Subcutaneous abdominal adipose tissue (tissue), 5 donors: Measurements from ENCODE around the gene CYP27A1.

Source experiments
- H3K27ac ChIP-seq: one replicate; pipeline ENCODE4 v1.7.0; 2013; ENCODE audit warnings: low read depth, mild to moderate bottlenecking, inconsistent platforms, low read length, moderate library complexity
- H3K27me3 ChIP-seq, 5 donors: one replicate each; pipeline ENCODE4 v1.7.0; 2013; ENCODE audit warnings: low read length in 5 of 5, inconsistent platforms in 1 of 5; ENCODE audit not compliant: control insufficient read depth in 5 of 5, insufficient read depth in 4 of 5
- H3K36me3 ChIP-seq, 5 donors: one replicate each; pipeline ENCODE4 v1.7.0; 2013; ENCODE audit warnings: low read length in 5 of 5; ENCODE audit not compliant: control insufficient read depth in 5 of 5, insufficient read depth in 5 of 5
- H3K4me1 ChIP-seq, 5 donors: one replicate each; pipeline ENCODE4 v1.7.0; 2013; ENCODE audit warnings: low read length in 5 of 5, mild to moderate bottlenecking in 3 of 5, moderate library complexity in 1 of 5; ENCODE audit not compliant: control insufficient read depth in 5 of 5, insufficient read depth in 5 of 5
- H3K4me3 ChIP-seq, 5 donors: one replicate each; pipeline ENCODE4 v1.7.0; 2013; ENCODE audit warnings: low read length in 5 of 5, low read depth in 1 of 5
- H3K9ac ChIP-seq, 5 donors: one replicate each; pipeline ENCODE4 v1.7.0; 2013; ENCODE audit warnings: low read length in 5 of 5, mild to moderate bottlenecking in 4 of 5, moderate library complexity in 3 of 5
- H3K9me3 ChIP-seq, 5 donors: one replicate each; pipeline ENCODE4 v1.7.0; 2013; ENCODE audit warnings: low read length in 5 of 5; ENCODE audit not compliant: control insufficient read depth in 5 of 5
- donor health status: healthy.
- donor health status: healthy.
- donor health status: healthy.
- donor health status: healthy.
- donor health status: healthy.

Gene CYP27A1

GRCh38 chr2:218745559-218746469 is 36.1 kb upstream of the CYP27A1 start:
- no peak overlapping the region for H3K9ac ChIP-seq
- no peak overlapping the region for H3K27ac ChIP-seq
- H3K27me3 ChIP-seq, result no peaks in the 10 kb centered on the region
- H3K36me3 ChIP-seq, result peaks cover 7 to 65% (median 56%) of the 10 kb centered on the region in 5 donors
- H3K9me3 ChIP-seq, result no peaks in the 10 kb centered on the region
- H3K4me3 ChIP-seq, result no peak overlapping the region
- H3K4me1 ChIP-seq, result peaks cover 0 to 5% (median 0%) of the 10 kb centered on the region in 5 donors

GRCh38 chr2:218746470-218746795 is 35.5 kb upstream of the CYP27A1 start:
- no peak overlapping the region for H3K4me3 ChIP-seq
- no peak overlapping the region for H3K27ac ChIP-seq
- H3K4me1 ChIP-seq, result peaks cover 0 to 5% (median 0%) of the 10 kb centered on the region in 5 donors
- no peak overlapping the region for H3K9ac ChIP-seq
- peaks cover 8 to 63% (median 56%) of the 10 kb centered on the region in 5 donors for H3K36me3 ChIP-seq
- no peaks in the 10 kb centered on the region for H3K27me3 ChIP-seq
- H3K9me3 ChIP-seq, result no peaks in the 10 kb centered on the region

DNA sequence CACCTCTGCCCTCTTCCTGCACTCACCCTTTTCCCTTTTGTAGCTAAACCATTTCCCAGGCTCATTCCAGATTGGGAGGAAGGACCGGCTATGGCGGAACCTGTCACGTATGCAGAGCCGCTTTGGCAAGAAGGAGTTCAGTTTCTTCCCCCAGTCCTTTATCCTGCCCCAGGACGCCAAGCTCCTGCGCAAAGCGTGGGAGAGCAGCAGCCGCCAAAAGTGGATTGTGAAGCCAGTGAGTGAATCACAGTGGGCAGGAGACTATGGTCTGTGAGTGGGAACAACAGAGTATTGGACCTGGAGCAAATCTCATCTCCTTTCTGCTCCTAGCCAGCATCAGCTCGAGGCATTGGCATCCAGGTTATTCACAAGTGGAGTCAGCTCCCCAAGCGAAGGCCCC is 35.0 kb upstream of the CYP27A1 start:
- Histone ChIP-seq H3K4me3 (no peak overlapping the region), H3K36me3 (peaks cover 8 to 63% (median 56%) of the 10 kb centered on the region in 5 donors), H3K9ac (no peak overlapping the region)

DNA sequence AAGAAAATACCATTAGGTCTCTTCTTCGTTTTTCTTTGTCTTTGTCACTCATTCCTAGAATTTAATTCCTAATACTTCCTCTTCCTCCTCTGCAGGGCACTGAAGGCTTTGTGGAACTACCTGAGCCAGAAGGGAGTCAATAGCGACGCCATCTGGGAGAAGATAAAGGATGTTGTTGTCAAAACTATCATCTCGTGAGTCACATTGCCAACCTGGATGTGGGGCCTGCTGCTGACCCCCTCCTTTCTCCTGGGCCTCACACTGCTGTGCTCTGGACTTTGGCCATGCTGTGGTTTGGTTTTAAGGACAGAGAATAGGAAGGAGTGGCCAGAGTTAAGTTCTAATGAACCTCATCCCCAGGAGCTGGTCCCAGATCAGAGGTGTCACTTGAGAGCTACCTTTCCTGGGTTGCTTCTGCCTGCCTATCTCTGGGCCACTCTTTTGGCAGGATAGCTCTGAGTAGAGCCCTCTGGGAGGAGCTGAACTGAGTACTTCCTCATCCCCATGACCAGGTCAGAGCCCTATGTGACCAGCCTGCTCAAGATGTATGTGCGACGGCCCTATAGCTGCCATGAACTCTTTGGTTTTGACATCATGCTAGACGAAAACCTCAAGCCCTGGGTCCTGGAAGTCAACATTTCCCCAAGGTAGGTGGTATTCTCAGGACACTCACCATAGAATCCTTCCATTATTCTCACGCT is 33.1 kb upstream of the CYP27A1 start:
- H3K9ac ChIP-seq, result no peak overlapping the region
- no peak overlapping the region for H3K4me3 ChIP-seq
- H3K4me1 ChIP-seq, result peaks cover 0 to 5% (median 0%) of the 10 kb centered on the region in 5 donors
- H3K27ac ChIP-seq, result no peak overlapping the region
- H3K9me3 ChIP-seq, result no peaks in the 10 kb centered on the region
- H3K27me3 ChIP-seq, result no peaks in the 10 kb centered on the region
- peaks cover 13 to 79% (median 75%) of the 10 kb centered on the region in 5 donors for H3K36me3 ChIP-seq

More for the DNA sequence above, 35.0 kb upstream of the CYP27A1 start:
- peaks cover 0 to 5% (median 0%) of the 10 kb centered on the region in 5 donors for H3K4me1 ChIP-seq
- no peaks in the 10 kb centered on the region for H3K9me3 ChIP-seq
- H3K27ac ChIP-seq, result no peak overlapping the region
- no peaks in the 10 kb centered on the region for H3K27me3 ChIP-seq

- Histone ChIP-seq H3K27ac (no peak overlapping the region), H3K9ac (no peak overlapping the region), H3K27me3 (no peaks in the 10 kb centered on the region), H3K36me3 (peaks cover 13 to 64% (median 50%) of the 10 kb centered on the region in 5 donors), H3K4me1 (no peaks in the 10 kb centered on the region), H3K9me3 (no peaks in the 10 kb centered on the region), H3K4me3 (no peak overlapping the region)
Measured at GRCh38 chr2:218754201-218754600, 27.7 kb upstream of the CYP27A1 start.

- no peaks in the 10 kb centered on the region for H3K27me3 ChIP-seq
- H3K9me3 ChIP-seq, result no peaks in the 10 kb centered on the region
- peaks cover 13 to 58% (median 45%) of the 10 kb centered on the region in 5 donors for H3K36me3 ChIP-seq
- H3K27ac ChIP-seq, result no peak overlapping the region
- H3K4me1 ChIP-seq, result no peaks in the 10 kb centered on the region
- no peak overlapping the region for H3K4me3 ChIP-seq
- H3K9ac ChIP-seq, result no peak overlapping the region
Measured at GRCh38 chr2:218754781-218755180, 27.2 kb upstream of the CYP27A1 start.

- Histone ChIP-seq H3K9ac (no peak overlapping the region), H3K27ac (no peak overlapping the region), H3K36me3 (peaks cover 13 to 54% (median 41%) of the 10 kb centered on the region in 5 donors)
Measured at GRCh38 chr2:218755198-218755566, 26.8 kb upstream of the CYP27A1 start.

DNA sequence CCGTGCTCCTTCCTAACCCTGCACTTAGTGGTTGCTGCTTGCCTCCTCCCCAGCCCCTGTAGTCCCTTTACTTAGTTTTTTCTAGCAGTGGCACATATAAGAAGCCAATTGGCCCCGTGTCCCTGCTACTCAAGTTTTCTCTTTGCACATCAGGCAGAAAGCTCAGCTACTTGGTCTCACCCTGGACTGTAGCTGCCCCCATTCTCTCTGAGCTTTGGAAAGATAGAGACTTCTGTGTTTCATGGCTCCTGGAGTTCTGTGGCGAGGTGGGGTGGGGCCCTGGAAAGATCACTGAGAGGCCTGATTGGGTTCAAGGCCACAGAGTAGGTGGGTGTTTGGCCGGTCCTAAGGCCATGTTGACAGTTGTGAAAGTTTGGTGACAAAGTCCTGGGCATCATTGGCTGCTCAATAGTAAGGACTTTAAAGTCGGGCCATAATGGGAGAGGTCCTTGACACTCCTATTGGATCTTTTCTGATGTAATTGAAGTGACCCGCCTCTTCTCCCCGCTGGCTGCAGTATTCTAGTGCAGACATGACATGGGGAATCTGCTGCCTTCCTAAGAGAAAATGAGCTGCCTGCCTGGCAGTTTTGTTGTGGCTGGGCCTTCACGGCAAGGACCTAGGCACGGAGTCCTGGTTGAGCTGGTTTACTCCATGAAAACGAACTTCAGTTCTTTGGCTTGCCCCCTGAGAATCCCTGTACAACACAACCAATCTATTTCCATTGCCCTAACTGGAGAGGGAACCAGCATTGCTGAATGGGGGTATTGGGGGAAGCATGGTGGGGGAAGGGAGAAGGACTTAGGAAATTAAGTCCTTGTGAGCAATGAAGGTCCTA is 26.2 kb upstream of the CYP27A1 start:
- H3K9ac ChIP-seq, result no peak overlapping the region
- no peaks in the 10 kb centered on the region for H3K27me3 ChIP-seq
- H3K36me3 ChIP-seq, result peaks cover 9 to 48% (median 39%) of the 10 kb centered on the region in 5 donors
- H3K9me3 ChIP-seq, result no peaks in the 10 kb centered on the region
- no peaks in the 10 kb centered on the region for H3K4me1 ChIP-seq
- H3K4me3 ChIP-seq, result no peak overlapping the region
- H3K27ac ChIP-seq, result no peak overlapping the region

More at GRCh38 chr2:218755198-218755566, 26.8 kb upstream of the CYP27A1 start:
- H3K4me1 ChIP-seq, result no peaks in the 10 kb centered on the region
- H3K27me3 ChIP-seq, result no peaks in the 10 kb centered on the region
- no peaks in the 10 kb centered on the region for H3K9me3 ChIP-seq
- no peak overlapping the region for H3K4me3 ChIP-seq

DNA sequence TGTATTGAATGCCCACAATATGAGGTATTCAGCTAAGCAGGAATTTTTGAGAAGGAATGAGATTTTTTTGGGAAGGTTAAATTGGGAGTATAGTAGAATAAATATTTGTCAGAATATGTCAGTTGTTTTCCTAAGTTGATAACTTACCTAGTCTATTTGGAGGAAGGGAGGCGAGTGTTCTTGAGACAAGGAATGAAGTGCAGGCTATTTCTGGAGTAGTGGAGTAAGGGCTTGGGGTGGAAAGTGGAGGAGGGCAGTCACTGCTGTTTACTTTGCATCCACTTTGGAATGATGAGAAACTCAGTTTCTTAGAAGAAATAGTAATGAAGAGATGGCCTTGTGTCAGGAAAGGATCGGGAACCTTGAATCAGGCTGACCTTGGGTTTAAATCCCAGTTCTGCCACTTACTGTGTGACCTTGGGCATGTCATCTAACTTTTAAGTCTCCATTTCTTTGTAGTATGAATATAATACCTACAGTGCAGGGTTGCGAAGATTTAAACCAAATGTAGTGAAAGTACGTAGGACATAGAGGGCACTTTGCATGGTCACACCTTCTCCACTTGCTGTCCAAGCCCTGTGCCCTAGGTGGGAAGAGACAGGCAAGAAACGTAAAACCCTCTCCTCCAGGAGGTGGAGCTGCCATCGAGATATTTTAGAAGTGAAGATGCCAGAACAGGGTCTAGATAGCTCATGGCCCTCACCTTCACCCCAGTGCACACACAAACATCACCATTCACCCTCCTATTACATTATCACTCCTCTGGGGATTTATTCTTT is 25.2 kb upstream of the CYP27A1 start:
- H3K4me1 ChIP-seq, result no peaks in the 10 kb centered on the region
- H3K9me3 ChIP-seq, result no peaks in the 10 kb centered on the region
- no peaks in the 10 kb centered on the region for H3K27me3 ChIP-seq
- peaks cover 8 to 44% (median 39%) of the 10 kb centered on the region in 5 donors for H3K36me3 ChIP-seq
- no peak overlapping the region for H3K27ac ChIP-seq
- no peak overlapping the region for H3K9ac ChIP-seq
- H3K4me3 ChIP-seq, result no peak overlapping the region
